ENCODE measurements around the gene ALG12. TPM values are rescaled to one million over a fixed set of nuclear protein-coding genes. Genes with fewer than 3 reads are reported as not detected.

ALG12 gene
- polyA plus RNA-seq, 1 of the 3 experiments (the other 2 are of a cell fraction) = 9.9 TPM

- Histone ChIP-seq H3F3A (replicated peaks; ENCODE audit: insufficient read depth) (peaks cover 5% of the 10 kb centered on the region), H3K9me2 (no peaks in the 10 kb centered on the region), H3K9me3 (no peaks in the 10 kb centered on the region), H4K20me1 (ENCODE audit: insufficient read depth) (no peaks in the 10 kb centered on the region), H3K27me3 (ENCODE audit: insufficient read depth) (no peaks in the 10 kb centered on the region), H3K79me2 (ENCODE audit: insufficient read depth) (no peaks in the 10 kb centered on the region), H3K4me3 (ENCODE audit: low read depth in 2 of 2, low read length in 1 of 2) (no peak overlapping the region), H2AFZ (ENCODE audit: low read depth) (no peak overlapping the region), H3K4me1 (ENCODE audit: control insufficient read depth in 1 of 2, insufficient read depth in 2 of 2, low read depth in 1 of 2, low read length in 1 of 2) (peaks cover 0 to 23% of the 10 kb centered on the region in 2 experiments; a peak in 1 of 4 replicates), H3K4me2 (no peak overlapping the region), H3K9ac (no peak overlapping the region), H3K36me3 (replicated peaks in 1 of 2; ENCODE audit: control insufficient read depth in 1 of 2, insufficient read depth in 2 of 2, low read length in 1 of 2) (peaks cover 13 to 23% of the 10 kb centered on the region in 2 experiments), H3K27ac (ENCODE audit: low read depth in 2 of 2, low read length in 1 of 2) (no peak overlapping the region)
- POLR2A ChIA-PET = no interaction called here
- no peak for TF ChIP-seq REST (IDR thresholded peaks at IDR 0.05; ENCODE audit: low read depth, low read length)
- no peak for TF ChIP-seq IRF3 (IDR thresholded peaks at IDR 0.05; ENCODE audit: low read depth, low read length)
- no peak for TF ChIP-seq YY1 (IDR thresholded peaks at IDR 0.05; ENCODE audit: low read depth)
- no peak for TF ChIP-seq FOSL2 (IDR thresholded peaks at IDR 0.05; ENCODE audit: borderline replicate concordance, low read depth)
- TF ChIP-seq POLR2AphosphoS5 (IDR thresholded peaks at IDR 0.05; ENCODE audit: low read depth, low read length) = no peak
- TF ChIP-seq EP300 (IDR thresholded peaks at IDR 0.05; ENCODE audit: borderline replicate concordance in 1 of 2, low read depth in 1 of 2, low read length in 1 of 2) = no peak
- no peak for TF ChIP-seq FOXJ3 (CRISPR knock-in tag; IDR thresholded peaks at IDR 0.05)
- CTCF ChIA-PET = interaction anchor here (1.7 kb wide), 1 partner anchor 129 kb away, joined by 6 read pairs; no protein-coding TSS in a partner anchor
- WGBS (ENCODE audit: low lambda C conversion rate) = 88% methylated on average over 10 of the region's 11 CpGs
- DNase-seq = no peak
These were observed 16.8 kb downstream of the ALG12 start for GRCh38 chr22:49901457-49901856.

DNA sequence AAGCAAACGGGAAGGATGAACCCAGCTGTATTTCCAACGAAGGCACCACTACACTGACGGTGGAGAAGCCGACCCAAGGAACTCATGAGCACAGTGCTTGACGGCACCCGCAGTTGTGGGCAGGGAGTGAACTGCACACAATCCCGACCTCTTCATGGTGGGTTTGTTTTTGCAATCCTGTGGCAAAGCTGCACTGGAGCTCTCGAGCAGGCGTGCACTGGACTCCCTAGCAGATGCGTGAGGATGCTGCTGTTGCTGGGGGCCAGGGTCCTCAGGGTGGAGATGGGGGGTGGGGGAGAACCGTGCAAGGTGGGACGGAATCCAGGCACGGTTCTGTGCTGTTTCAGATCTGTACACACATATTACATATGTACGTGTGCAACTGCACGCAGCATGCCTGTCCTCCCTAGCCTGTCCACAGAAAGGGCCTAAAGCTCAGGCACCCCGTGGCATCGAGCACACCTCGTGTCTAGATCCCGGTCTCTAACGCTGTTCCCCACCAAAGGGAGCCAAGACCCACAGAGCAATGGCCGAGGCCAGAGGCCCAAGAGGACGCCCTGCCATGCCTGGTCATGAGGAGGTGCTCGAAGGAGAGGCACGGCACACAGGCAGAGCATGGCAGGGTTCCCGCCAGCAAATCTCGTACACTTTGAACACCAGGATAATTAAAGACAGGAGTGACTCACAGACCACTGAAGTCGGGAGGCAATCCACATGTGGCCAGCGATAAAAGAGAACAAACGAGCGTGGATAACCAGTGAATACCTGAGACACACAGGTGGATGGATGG lies 17.6 kb downstream of the ALG12 start:
- Histone ChIP-seq H3K4me2 (no peak overlapping the region), H3K27ac (ENCODE audit: low read depth in 2 of 2, low read length in 1 of 2) (peak overlapping the region in 1 of 2 experiments; percentile 19; a peak in 1 of 4 replicates), H3K79me2 (ENCODE audit: insufficient read depth) (no peaks in the 10 kb centered on the region), H4K20me1 (ENCODE audit: insufficient read depth) (no peaks in the 10 kb centered on the region), H2AFZ (ENCODE audit: low read depth) (no peak overlapping the region), H3F3A (replicated peaks; ENCODE audit: insufficient read depth) (peaks cover 5% of the 10 kb centered on the region), H3K9ac (no peak overlapping the region), H3K4me1 (ENCODE audit: control insufficient read depth in 1 of 2, insufficient read depth in 2 of 2, low read depth in 1 of 2, low read length in 1 of 2) (peaks cover 0 to 23% of the 10 kb centered on the region in 2 experiments; a peak in 1 of 4 replicates), H3K36me3 (replicated peaks in 1 of 2; ENCODE audit: control insufficient read depth in 1 of 2, insufficient read depth in 2 of 2, low read length in 1 of 2) (peaks cover 13 to 23% of the 10 kb centered on the region in 2 experiments), H3K4me3 (ENCODE audit: low read depth in 2 of 2, low read length in 1 of 2) (no peak overlapping the region), H3K9me2 (no peaks in the 10 kb centered on the region), H3K9me3 (no peaks in the 10 kb centered on the region), H3K27me3 (ENCODE audit: insufficient read depth) (no peaks in the 10 kb centered on the region)
- TF ChIP-seq TAF1 (IDR thresholded peaks at IDR 0.05; ENCODE audit: borderline replicate concordance, low read depth, low read length) (no peak), PBX3 (IDR thresholded peaks at IDR 0.05) (no peak), NFIC (IDR thresholded peaks at IDR 0.05; ENCODE audit: borderline replicate concordance) (no peak), GATA2 (CRISPR knock-in tag; IDR thresholded peaks at IDR 0.05) (no peak)
- TF ChIP-seq, protein P1, sequence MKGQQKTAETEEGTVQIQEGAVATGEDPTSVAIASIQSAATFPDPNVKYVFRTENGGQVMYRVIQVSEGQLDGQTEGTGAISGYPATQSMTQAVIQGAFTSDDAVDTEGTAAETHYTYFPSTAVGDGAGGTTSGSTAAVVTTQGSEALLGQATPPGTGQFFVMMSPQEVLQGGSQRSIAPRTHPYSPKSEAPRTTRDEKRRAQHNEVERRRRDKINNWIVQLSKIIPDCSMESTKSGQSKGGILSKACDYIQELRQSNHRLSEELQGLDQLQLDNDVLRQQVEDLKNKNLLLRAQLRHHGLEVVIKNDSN (IDR thresholded peaks at IDR 0.05; ENCODE audit: borderline replicate concordance, low read depth) = no peak
- ChIA-PET CTCF (interaction anchor here (1.7 kb wide), 1 partner anchor 130 kb away, joined by 6 read pairs; no protein-coding TSS in a partner anchor), POLR2A (no interaction called here)
- no peak for DNase-seq
- WGBS (ENCODE audit: low lambda C conversion rate) = 86% methylated on average over 22 of the region's 30 CpGs
